Hepatocyte (in vitro differentiated cells): ENCODE measurements around the gene SPTBN5. TPM values are rescaled to one million over a fixed set of nuclear protein-coding genes. Genes with fewer than 3 reads are reported as not detected.

ENCODE experiments used
- DNase-seq: peaks from one replicate; pipeline ENCODE4 v3.0.0-alpha.2; 2016; ENCODE audit warnings: low spot score
- H2AFZ ChIP-seq: fragments of 200-600 bp; sonication (generic); 2 replicates; pipeline ENCODE4 v1.6.0; 2016; ENCODE audit warnings: antibody characterized with exemption, mild to moderate bottlenecking
- H3K27ac ChIP-seq: fragments of 200-600 bp; sonication (generic); 2 replicates; pipeline ENCODE4 v1.5.1; 2016; ENCODE audit warnings: mild to moderate bottlenecking
- H3K27me3 ChIP-seq: fragments of 200-600 bp; sonication (generic); 2 replicates; pipeline ENCODE4 v1.6.1; 2016
- H3K36me3 ChIP-seq: fragments of 200-600 bp; sonication (generic); replicated peaks from 2 replicates; pipeline ENCODE4 v1.5.1; 2016; ENCODE audit warnings: low read depth; ENCODE audit not compliant: insufficient read depth
- H3K4me1 ChIP-seq: fragments of 200-600 bp; sonication (generic); 2 replicates; pipeline ENCODE4 v1.5.1; 2016; ENCODE audit warnings: mild to moderate bottlenecking, moderate library complexity; ENCODE audit not compliant: insufficient read depth
- H3K4me2 ChIP-seq: fragments of 200-600 bp; sonication (generic); 2 replicates; pipeline ENCODE4 v1.6.0; 2016
- H3K4me3 ChIP-seq: fragments of 200-600 bp; sonication (generic); 2 replicates; pipeline ENCODE4 v1.5.1; 2016; ENCODE audit warnings: mild to moderate bottlenecking
- H3K79me2 ChIP-seq: fragments of 200-600 bp; sonication (generic); 2 replicates; pipeline ENCODE4 v1.6.0; 2017; ENCODE audit warnings: mild to moderate bottlenecking
- H3K9me2 ChIP-seq: fragments of 200-600 bp; sonication (generic); replicated peaks from 2 replicates; pipeline ENCODE4 v1.6.0; 2017; ENCODE audit warnings: mild to moderate bottlenecking; ENCODE audit not compliant: insufficient read depth
- H3K9me3 ChIP-seq: fragments of 200-600 bp; sonication (generic); 2 replicates; pipeline ENCODE4 v1.5.1; 2016; ENCODE audit warnings: low read depth, mild to moderate bottlenecking
- H4K20me1 ChIP-seq: fragments of 200-600 bp; sonication (generic); 2 replicates; pipeline ENCODE4 v1.6.0; 2016; ENCODE audit warnings: mild to moderate bottlenecking; ENCODE audit not compliant: insufficient read depth, poor library complexity, severe bottlenecking
- EZH2 ChIP-seq: fragments of 200-600 bp; sonication (generic); IDR thresholded peaks from 2 replicates; pipeline ENCODE4 v1.6.1; 2016; ENCODE audit warnings: antibody characterized with exemption, mild to moderate bottlenecking, borderline replicate concordance
- EZH2phosphoT487 ChIP-seq: fragments of 200-600 bp; sonication (generic); IDR thresholded peaks from one replicate; pipeline ENCODE4 v1.6.1; 2018; ENCODE audit warnings: antibody characterized with exemption, mild to moderate bottlenecking, low read depth, moderate library complexity; ENCODE audit not compliant: unreplicated experiment, severe bottlenecking
- WGBS: methylation state at CpG from one replicate; pipeline ENCODE4 v1.1.6; 2016; ENCODE audit warnings: low lambda C conversion rate; ENCODE audit errors: missing lambda C conversion rate; 5-methylcytosine and 5-hydroxymethylcytosine counted together
- polyA plus RNA-seq: library from polyadenylated mRNA; unstranded; fragments of >200 nt; fragmentation: Nextera tagmentation; extraction: Ambion mirVana; gene quantifications from 2 replicates; pipeline ENCODE4 v1.2.1, GENCODE V29; 2016
- total RNA-seq: library from RNA; depleted of rRNA; stranded (reverse); fragments of >200 nt; gene quantifications from 2 replicates; pipeline ENCODE4 v1.2.3, GENCODE V29; 2014
- TF ChIP-seq, protein P1 (sequence below): fragments of 200-600 bp; sonication (generic); IDR thresholded peaks from 2 replicates; pipeline ENCODE4 v1.5.1; 2016; ENCODE audit warnings: antibody characterized with exemption, mild to moderate bottlenecking; ENCODE audit not compliant: poor library complexity

Gene SPTBN5
- total and polyA plus RNA-seq, 2 experiments from 2014 or later = 1.7 to 1.9 TPM

DNA sequence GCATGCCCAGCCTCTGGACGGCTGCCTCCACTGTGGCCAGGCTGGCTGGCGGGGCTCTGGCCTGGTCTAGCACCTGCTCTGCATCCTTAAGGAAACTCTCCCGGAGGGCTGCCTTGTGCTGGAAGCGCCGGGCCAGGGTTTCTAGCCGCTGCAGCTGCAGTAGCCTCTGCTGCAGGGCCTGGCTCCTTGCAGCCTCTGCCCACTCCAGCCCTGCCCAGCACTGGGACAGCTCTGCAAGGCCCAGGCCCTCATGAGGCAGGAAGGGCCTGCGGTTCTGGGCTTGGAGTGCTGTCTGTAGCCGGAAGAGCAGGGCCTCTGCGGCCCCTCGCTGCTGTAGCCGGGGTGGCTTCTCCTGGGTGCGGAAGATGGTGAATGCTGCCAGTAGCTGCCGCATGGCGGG, 8.0 kb downstream of the SPTBN5 start:
- Histone ChIP-seq H3K27me3 (no peaks in the 10 kb centered on the region), H3K4me1 (peaks cover 13% of the 10 kb centered on the region), H3K27ac (no peak overlapping the region), H3K9me3 (no peaks in the 10 kb centered on the region), H2AFZ (no peak overlapping the region), H3K9me2 (no peaks in the 10 kb centered on the region), H3K4me3 (no peak overlapping the region), H3K79me2 (no peaks in the 10 kb centered on the region), H3K4me2 (no peak overlapping the region), H4K20me1 (no peaks in the 10 kb centered on the region), H3K36me3 (no peaks in the 10 kb centered on the region)
- TF ChIP-seq EZH2phosphoT487 (no peak), EZH2 (no peak)
- TF ChIP-seq, protein P1, sequence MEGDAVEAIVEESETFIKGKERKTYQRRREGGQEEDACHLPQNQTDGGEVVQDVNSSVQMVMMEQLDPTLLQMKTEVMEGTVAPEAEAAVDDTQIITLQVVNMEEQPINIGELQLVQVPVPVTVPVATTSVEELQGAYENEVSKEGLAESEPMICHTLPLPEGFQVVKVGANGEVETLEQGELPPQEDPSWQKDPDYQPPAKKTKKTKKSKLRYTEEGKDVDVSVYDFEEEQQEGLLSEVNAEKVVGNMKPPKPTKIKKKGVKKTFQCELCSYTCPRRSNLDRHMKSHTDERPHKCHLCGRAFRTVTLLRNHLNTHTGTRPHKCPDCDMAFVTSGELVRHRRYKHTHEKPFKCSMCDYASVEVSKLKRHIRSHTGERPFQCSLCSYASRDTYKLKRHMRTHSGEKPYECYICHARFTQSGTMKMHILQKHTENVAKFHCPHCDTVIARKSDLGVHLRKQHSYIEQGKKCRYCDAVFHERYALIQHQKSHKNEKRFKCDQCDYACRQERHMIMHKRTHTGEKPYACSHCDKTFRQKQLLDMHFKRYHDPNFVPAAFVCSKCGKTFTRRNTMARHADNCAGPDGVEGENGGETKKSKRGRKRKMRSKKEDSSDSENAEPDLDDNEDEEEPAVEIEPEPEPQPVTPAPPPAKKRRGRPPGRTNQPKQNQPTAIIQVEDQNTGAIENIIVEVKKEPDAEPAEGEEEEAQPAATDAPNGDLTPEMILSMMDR = no peak
- no peak for DNase-seq
- 99% methylated on average over 14 of the region's 14 CpGs for WGBS

DNA sequence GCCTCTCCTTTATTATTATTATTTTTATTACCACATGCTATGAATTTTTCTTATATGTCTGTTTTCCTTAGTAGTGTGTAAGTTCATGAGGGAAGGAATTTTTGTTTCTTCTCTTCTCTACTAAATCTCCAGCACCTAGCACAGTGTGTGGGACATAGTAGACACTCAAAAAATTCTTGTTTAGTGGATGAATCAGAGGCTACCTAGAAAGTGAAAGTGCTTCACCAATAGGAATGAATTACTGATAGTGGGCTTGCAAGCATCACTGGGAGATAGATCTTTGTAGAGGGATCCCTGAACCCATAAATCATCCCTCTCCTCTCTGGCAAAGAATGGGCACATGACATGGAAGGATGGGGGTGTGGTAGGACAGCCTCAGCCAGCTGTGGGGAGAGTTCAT, 8.5 kb downstream of the SPTBN5 start:
- no peak overlapping the region for H3K4me2 ChIP-seq
- H3K4me3 ChIP-seq = no peak overlapping the region
- peaks cover 13% of the 10 kb centered on the region for H3K4me1 ChIP-seq
- no peaks in the 10 kb centered on the region for H4K20me1 ChIP-seq
- no peaks in the 10 kb centered on the region for H3K79me2 ChIP-seq
- no peaks in the 10 kb centered on the region for H3K9me3 ChIP-seq
- TF ChIP-seq EZH2 (no peak), EZH2phosphoT487 (no peak)
- TF ChIP-seq, protein P1 = no peak
- H3K9me2 ChIP-seq = no peaks in the 10 kb centered on the region
- no peaks in the 10 kb centered on the region for H3K36me3 ChIP-seq
- no peak overlapping the region for H2AFZ ChIP-seq
- no peak for DNase-seq
- no peak overlapping the region for H3K27ac ChIP-seq
- H3K27me3 ChIP-seq = no peaks in the 10 kb centered on the region

DNA sequence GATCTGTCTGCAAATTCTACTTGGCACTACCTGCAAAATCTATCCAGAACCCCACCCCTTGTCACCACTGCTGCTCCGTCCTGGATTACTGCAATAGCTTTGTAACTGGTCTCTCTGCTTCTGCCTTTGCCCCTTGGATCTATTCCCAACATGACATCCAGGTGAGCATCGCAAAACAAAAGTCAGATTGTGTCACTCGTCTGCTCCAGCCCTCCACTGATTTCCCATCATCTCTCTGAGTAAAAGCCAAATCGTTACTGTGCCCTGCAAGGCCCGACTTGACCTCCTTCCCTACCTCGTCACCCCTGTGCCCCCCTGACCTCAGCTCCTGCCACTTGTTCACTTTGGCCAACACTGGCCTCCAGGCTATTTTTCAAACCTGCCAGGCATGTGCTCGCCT, 9.4 kb downstream of the SPTBN5 start:
- Histone ChIP-seq H2AFZ (no peak overlapping the region), H3K4me3 (no peak overlapping the region), H3K9me2 (no peaks in the 10 kb centered on the region), H3K36me3 (no peaks in the 10 kb centered on the region), H4K20me1 (no peaks in the 10 kb centered on the region), H3K4me2 (no peak overlapping the region), H3K4me1 (peaks cover 13% of the 10 kb centered on the region), H3K27me3 (no peaks in the 10 kb centered on the region), H3K27ac (no peak overlapping the region), H3K79me2 (no peaks in the 10 kb centered on the region), H3K9me3 (no peaks in the 10 kb centered on the region)
- TF ChIP-seq, protein P1 = no peak
- TF ChIP-seq EZH2 (no peak), EZH2phosphoT487 (no peak)
- no peak for DNase-seq
- 92% methylated on average over 7 of the region's 7 CpGs for WGBS

DNA sequence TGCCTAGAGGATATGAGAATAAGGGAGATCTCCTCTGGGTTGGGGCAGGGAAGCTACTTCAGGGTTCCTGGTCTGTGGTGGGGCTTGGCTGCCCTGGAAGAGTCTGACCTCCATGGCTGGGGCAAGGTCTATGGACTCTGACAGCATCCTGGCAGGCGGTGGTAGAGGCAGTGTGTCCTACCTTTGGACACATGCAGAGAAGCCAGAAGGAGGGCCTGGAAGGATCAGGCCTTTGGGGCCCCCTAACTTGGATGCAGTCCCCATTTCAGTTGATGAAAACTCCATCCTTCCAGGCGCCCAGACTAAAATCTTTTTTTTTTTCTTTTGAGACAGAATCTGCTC, 10.4 kb downstream of the SPTBN5 start:
- Histone ChIP-seq H3K27me3 (no peaks in the 10 kb centered on the region), H3K4me3 (no peak overlapping the region), H3K36me3 (no peaks in the 10 kb centered on the region), H2AFZ (no peak overlapping the region), H3K27ac (no peak overlapping the region), H3K4me2 (no peak overlapping the region), H3K79me2 (no peaks in the 10 kb centered on the region), H3K9me3 (no peaks in the 10 kb centered on the region), H4K20me1 (no peaks in the 10 kb centered on the region), H3K9me2 (no peaks in the 10 kb centered on the region), H3K4me1 (peaks cover 13% of the 10 kb centered on the region)
- TF ChIP-seq EZH2phosphoT487 (no peak), EZH2 (no peak)
- TF ChIP-seq, protein P1 = no peak
- WGBS = 100% methylated on average over 2 of the region's 2 CpGs
- DNase-seq = no peak
